GM19023 (cell line): Measurements from ENCODE around the gene SUSD6.

Experiments used
- ATAC-seq: cut with Tn5 transposase; IDR thresholded peaks from one replicate; pipeline ENCODE4 v1.9.1; 2021; ENCODE audit warnings: mild to moderate bottlenecking, moderate library complexity; ENCODE audit not compliant: unreplicated experiment

Gene SUSD6

GRCh38 chr14:69752773-69753172 lies 141.4 kb downstream of the SUSD6 start:
- ATAC-seq, result no peak

DNA sequence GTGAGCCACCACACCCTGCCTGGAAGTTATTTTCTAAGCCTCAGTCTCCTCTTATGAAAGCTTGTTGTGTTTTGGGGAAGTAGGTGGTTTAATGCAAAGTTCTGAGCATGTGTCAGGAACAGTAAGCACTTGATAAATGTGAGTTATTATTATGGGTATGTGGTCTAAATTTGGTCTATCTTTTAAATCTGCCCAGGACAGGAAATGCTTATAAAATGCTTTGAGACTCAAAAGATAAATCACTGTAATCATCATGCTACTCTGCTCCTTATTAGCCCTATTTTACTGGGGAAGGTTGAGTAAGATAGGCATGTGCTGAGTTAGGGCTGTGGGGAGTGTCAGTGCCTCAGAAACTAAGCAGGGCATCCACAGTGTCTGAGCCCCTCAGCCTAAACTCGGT lies 142.5 kb downstream of the SUSD6 start:
- ATAC-seq, result no peak

DNA sequence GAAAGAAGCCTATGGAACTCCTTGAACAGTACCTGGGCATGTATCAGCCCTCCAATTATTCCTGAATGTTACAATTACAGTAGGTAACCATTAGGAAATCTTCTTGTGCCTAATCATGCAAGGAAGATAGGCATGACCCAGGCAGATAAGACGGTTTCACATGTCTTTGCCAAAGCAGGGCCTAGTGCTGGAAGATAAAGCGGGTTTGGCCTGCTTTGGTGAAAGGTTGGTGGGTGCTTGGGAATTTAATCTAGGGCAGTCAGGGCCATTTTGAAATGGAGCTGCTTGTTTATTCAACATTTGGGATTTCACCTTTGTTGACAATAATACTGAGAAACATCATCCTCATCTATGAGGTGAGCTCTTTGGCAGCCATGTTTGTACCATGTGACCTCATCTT lies 143.1 kb downstream of the SUSD6 start:
- no peak for ATAC-seq

- ATAC-seq, result no peak
These were observed 143.9 kb downstream of the SUSD6 start for GRCh38 chr14:69755296-69755695.

GRCh38 chr14:69755784-69756183 lies 144.4 kb downstream of the SUSD6 start:
- ATAC-seq, result no peak

GRCh38 chr14:69756298-69756697 lies 144.9 kb downstream of the SUSD6 start:
- no peak for ATAC-seq

DNA sequence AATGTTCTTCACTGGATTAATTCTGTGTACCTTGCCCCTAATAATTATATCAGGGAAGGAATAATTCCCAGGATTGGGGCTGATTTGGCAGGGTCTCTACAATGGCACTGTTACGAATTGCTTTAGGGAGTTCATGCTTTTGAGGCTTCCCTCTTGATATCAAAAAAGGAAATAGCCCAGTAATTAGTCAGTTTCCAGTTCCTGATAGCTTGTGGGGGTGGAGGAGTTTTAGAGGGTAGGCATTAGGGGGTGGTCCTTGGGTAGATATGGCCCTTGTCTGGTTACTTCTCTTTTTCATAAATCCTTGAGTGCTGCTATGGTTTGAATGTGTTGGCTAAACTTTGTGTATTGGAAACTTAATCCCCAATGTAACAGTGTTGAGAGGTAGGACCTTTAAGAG lies 149.4 kb downstream of the SUSD6 start:
- ATAC-seq, result no peak

DNA sequence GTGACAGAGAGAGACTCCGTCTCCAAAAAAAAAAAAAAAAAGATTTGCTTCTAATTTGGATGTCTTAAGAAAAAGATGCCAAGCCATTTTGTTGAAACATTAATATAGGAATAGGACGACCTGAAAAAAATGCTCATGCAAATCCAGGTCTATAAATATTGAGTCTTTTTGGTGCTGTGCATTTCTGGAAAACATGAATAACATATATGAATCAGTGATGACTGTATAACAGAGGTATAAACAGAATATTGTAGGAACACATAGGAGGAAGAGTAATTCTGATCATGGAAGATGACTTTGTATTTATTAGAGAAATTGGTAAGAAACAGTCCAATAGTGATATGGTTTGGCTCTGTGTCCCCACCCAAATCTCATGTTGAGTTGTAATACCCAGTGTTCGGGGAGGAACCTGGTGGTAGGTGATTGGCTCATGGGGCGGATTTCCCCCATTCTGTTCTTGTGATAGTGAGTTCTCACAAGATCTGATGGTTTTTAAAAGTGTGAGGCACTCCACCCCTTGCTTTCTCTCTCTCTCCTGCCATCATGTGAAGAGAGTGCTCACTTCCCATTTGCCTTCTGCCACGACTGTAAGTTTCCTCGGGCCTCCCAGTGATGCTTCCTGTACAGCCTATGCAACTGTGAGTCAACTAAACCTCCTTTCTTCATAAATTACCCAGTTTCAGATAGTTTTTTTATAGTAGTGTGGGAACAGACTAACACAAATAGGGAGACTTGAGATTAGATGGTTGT lies 152.5 kb downstream of the SUSD6 start:
- no peak for ATAC-seq
